KG1 (cell line): ENCODE measurements around the gene GUSB.

Experiments
- DNase-seq: peaks from one replicate; lab custom pipeline; 2025; lab: John Stamatoyannopoulos, UW

Gene GUSB

GRCh38 chr7:65927489-65928448 lies 54.2 kb downstream of the GUSB start:
- no peak for DNase-seq

GRCh38 chr7:65926588-65926987 lies 55.4 kb downstream of the GUSB start:
- DNase-seq, result no peak

- no peak for DNase-seq
These were observed 57.0 kb downstream of the GUSB start for GRCh38 chr7:65925040-65925439.

GRCh38 chr7:65924193-65924592 lies 57.8 kb downstream of the GUSB start:
- DNase-seq, result no peak

GRCh38 chr7:65923316-65923715 lies 58.7 kb downstream of the GUSB start:
- DNase-seq, result no peak

- no peak for DNase-seq
These were observed 65.9 kb downstream of the GUSB start for GRCh38 chr7:65915921-65916657.

GRCh38 chr7:65912237-65912636 lies 69.8 kb downstream of the GUSB start:
- no peak for DNase-seq
